C1 segment of cervical spinal cord (tissue), 14 donors: ENCODE results near the gene MFNG.
"Not testable (repeated sequence)": the region's sequence is repeated elsewhere in the genome, so short reads cannot be mapped to it uniquely, and the experiment has no call there.

ENCODE experiments used
- DNase-seq, 14 donors: peaks; one replicate each; lab custom pipeline; 2025; lab: John Stamatoyannopoulos, UW

The MFNG gene

GRCh38 chr22:37473437-37473946, 12.7 kb downstream of the MFNG start:
- DNase-seq: no peak

- no peak for DNase-seq
These were observed 13.7 kb downstream of the MFNG start for GRCh38 chr22:37472418-37473006.

- DNase-seq: no peak
These were observed 14.3 kb downstream of the MFNG start for GRCh38 chr22:37471727-37472417.

GRCh38 chr22:37470087-37470445, 16.1 kb downstream of the MFNG start:
- no peak for DNase-seq

GRCh38 chr22:37469416-37470086, 16.6 kb downstream of the MFNG start:
- DNase-seq: no peak

- DNase-seq: not testable (repeated sequence)
These were observed 17.9 kb downstream of the MFNG start for GRCh38 chr22:37468201-37468695.

GRCh38 chr22:37467391-37467955, 18.7 kb downstream of the MFNG start:
- no peak for DNase-seq

GRCh38 chr22:37464181-37464580, 22.0 kb downstream of the MFNG start:
- no peak for DNase-seq

GRCh38 chr22:37462983-37463382, 23.2 kb downstream of the MFNG start:
- DNase-seq: no peak

- DNase-seq: no peak
These were observed 23.7 kb downstream of the MFNG start for GRCh38 chr22:37462436-37462835.

- DNase-seq: no peak
These were observed 24.2 kb downstream of the MFNG start for GRCh38 chr22:37461961-37462360.

GRCh38 chr22:37460684-37461083, 25.5 kb downstream of the MFNG start:
- DNase-seq: no peak

- no peak for DNase-seq
These were observed 27.0 kb downstream of the MFNG start for GRCh38 chr22:37459206-37459605.

- peak in 7 of 14 donors; percentile 1 to 47 (median 27) for DNase-seq
These were observed 28.9 kb downstream of the MFNG start for GRCh38 chr22:37457093-37457893.

- no peak for DNase-seq
These were observed 29.8 kb downstream of the MFNG start for GRCh38 chr22:37456346-37456745.

- DNase-seq: no peak
These were observed 30.3 kb downstream of the MFNG start for GRCh38 chr22:37455896-37456295.

- no peak for DNase-seq
These were observed 31.1 kb downstream of the MFNG start for GRCh38 chr22:37454857-37455686.

GRCh38 chr22:37453696-37454095, 32.5 kb downstream of the MFNG start:
- DNase-seq: no peak

GRCh38 chr22:37451218-37451617, 35.0 kb downstream of the MFNG start:
- no peak for DNase-seq

- no peak for DNase-seq
These were observed 36.7 kb downstream of the MFNG start for GRCh38 chr22:37449331-37450001.
